ENCODE data around the gene TLR9.
A peak's percentile ranks its signal among the peaks of the same experiment; 100 is the strongest.
"Not testable (repeated sequence)": the region's sequence is repeated elsewhere in the genome, so short reads cannot be mapped to it uniquely, and the experiment has no call there.

The TLR9 gene, protein sequence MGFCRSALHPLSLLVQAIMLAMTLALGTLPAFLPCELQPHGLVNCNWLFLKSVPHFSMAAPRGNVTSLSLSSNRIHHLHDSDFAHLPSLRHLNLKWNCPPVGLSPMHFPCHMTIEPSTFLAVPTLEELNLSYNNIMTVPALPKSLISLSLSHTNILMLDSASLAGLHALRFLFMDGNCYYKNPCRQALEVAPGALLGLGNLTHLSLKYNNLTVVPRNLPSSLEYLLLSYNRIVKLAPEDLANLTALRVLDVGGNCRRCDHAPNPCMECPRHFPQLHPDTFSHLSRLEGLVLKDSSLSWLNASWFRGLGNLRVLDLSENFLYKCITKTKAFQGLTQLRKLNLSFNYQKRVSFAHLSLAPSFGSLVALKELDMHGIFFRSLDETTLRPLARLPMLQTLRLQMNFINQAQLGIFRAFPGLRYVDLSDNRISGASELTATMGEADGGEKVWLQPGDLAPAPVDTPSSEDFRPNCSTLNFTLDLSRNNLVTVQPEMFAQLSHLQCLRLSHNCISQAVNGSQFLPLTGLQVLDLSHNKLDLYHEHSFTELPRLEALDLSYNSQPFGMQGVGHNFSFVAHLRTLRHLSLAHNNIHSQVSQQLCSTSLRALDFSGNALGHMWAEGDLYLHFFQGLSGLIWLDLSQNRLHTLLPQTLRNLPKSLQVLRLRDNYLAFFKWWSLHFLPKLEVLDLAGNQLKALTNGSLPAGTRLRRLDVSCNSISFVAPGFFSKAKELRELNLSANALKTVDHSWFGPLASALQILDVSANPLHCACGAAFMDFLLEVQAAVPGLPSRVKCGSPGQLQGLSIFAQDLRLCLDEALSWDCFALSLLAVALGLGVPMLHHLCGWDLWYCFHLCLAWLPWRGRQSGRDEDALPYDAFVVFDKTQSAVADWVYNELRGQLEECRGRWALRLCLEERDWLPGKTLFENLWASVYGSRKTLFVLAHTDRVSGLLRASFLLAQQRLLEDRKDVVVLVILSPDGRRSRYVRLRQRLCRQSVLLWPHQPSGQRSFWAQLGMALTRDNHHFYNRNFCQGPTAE

GRCh38 chr3:52225452-52226228 lies at the start of gene TLR9:
Gene TLR9 (minus strand): TSS chr3:52225645. CDS start chr3:52225529, 116 bp downstream.
- no peak for DNase-seq (ENCODE audit: low read depth)

DNA sequence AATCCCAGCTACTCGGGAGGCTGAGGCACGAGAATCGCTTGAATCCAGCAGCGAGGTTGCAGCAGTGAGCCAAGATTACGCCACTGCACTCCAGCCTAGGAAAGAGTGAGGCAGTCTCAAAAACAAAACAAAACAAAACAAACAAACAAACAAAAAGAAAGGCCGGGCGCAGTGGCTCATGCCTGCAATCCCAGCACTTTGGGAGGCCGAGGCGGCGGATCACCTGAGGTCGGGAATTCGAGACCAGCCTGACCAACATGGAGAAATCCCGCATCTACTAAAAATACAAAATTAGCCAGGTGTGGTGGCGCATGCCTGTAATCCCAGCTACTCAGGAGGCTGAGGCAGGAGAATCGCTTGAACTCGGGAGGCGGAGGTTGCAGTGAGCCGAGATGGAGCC lies 49.3 kb upstream of the TLR9 start:
- DNase-seq (ENCODE audit: low read depth): not testable (repeated sequence)

GRCh38 chr3:52272831-52273230 lies 47.4 kb upstream of the TLR9 start:
- no peak for DNase-seq (ENCODE audit: low read depth)

- DNase-seq (ENCODE audit: low read depth): not testable (repeated sequence)
Observed at GRCh38 chr3:52272172-52272571, 46.7 kb upstream of the TLR9 start.

DNA sequence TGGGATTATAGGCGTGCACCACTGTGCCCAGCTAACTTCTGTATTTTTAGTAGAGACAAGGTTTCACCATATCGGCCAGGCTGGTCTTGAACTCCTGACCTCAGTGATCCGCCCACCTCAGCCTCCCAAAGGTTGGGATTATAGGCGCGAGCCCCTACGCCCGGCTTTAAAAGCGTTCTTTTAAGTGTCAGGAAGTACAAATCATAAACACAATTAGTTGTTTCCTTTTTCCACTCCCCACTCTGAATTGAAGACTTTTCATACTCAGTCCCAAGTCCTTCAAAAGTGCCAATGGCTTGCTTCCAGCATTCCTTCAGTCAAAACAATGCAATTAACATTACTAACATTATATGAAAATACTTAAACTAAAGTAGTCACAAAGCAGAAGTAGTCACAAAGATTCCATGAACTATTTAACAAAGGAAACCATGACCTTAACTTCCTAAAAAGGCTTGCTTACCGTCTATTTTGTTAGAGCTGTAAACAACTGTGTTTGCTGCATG lies 44.9 kb upstream of the TLR9 start:
- no peak for DNase-seq (ENCODE audit: low read depth)

- DNase-seq (ENCODE audit: low read depth): no peak
Observed at GRCh38 chr3:52269776-52270175, 44.3 kb upstream of the TLR9 start.

- DNase-seq (ENCODE audit: low read depth): no peak
Observed at GRCh38 chr3:52268036-52268435, 42.6 kb upstream of the TLR9 start.

DNA sequence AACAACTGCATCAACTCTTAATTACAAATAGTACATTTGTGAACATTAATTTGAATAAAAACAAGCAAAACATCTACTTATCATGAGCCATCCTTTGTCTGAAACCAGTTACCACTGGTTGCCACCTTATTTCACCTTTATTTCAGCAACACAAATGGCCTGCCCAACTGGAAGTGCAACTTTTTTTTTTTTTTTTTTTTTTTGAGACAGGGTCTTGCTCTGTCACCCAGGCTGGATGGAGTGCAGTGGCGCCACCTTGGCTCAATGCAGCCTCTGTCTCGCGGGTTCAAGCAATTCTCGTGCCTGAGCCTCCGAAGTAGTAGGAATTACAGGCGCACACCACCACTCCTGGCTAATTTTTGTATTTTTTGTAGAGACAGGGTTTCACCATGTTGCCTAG lies 39.9 kb upstream of the TLR9 start:
- no peak for DNase-seq (ENCODE audit: low read depth)

DNA sequence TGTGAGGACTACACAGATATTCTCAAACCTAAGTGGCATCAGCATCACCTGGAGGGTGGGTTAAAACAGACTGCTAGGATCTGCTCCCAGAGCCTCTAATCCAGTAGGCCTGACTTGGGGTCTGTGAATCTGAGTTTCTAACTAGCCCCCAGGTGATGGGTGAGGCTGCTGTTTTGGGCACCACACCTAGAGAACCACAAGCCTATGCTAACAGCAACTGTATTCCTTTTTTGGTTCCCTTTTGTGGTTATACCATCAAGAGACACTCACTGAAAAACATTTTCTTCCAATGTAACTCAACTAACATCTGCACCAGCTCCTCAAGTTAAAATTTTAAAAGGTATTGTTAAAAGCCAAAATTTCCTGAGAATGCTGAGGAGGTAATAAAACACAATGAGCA lies 37.0 kb upstream of the TLR9 start:
- no peak for DNase-seq (ENCODE audit: low read depth)

GRCh38 chr3:52259448-52259847 lies 34.0 kb upstream of the TLR9 start:
- no peak for DNase-seq (ENCODE audit: low read depth)

DNA sequence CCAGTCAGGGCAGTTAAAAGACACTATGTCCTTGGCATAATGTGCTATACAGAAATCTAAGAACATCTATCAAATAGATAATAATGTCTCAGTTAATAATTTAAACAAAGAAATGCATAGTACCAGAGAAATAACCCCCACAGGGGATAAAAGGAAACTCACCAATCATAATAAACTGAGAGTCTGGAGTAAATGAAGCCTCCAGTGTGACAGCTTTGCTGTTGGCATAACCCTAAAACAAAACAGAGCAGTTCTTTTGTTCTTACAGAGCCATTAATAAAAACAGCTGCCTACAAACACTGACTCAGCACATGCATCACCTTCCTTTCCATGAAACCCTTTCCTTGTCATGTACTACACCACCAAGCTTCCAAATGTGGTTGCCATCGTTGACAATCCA lies 33.6 kb upstream of the TLR9 start:
- DNase-seq (ENCODE audit: low read depth): no peak

GRCh38 chr3:52257911-52258310 lies 32.5 kb upstream of the TLR9 start:
- DNase-seq (ENCODE audit: low read depth): no peak

DNA sequence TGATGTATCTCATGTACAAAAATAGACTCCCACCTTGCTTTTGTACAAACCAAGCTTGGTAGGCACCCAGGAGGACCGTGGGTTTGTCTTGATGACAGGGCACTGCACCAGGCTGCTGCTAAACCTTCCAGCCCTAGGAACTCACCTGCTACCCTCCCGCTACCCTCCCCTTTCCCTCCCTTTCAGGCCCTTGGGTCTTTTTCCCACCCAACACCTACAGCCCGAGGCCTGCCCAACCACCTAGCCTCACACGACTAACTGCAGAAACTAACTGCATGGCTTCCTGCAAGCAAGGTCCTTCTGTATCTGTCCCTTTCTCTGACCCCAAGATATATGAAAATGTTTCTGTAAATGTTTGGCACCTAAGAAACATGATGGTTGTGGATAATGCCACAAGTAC lies 31.2 kb upstream of the TLR9 start:
- DNase-seq (ENCODE audit: low read depth): no peak

GRCh38 chr3:52256159-52256558 lies 30.7 kb upstream of the TLR9 start:
- DNase-seq (ENCODE audit: low read depth): no peak

DNA sequence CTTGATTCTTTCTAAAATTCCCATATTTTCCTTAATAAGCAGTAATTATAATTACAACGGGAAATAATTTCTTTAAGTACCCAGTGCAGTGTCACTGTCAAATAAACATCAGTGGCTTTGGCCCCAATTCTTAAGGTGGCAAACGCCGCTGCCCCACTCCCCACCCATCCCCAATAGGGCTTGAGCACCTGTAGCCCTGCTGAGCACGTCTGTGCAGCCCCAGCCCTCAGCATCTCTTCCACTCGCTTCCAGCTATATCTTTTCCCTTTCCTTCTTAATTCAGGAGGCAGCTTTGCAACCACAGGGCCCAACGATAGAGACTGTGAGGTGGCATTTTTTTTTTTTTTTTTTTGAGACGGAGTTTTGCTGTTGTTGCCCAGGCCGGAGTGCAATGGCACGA lies 29.2 kb upstream of the TLR9 start:
- DNase-seq (ENCODE audit: low read depth): no peak

DNA sequence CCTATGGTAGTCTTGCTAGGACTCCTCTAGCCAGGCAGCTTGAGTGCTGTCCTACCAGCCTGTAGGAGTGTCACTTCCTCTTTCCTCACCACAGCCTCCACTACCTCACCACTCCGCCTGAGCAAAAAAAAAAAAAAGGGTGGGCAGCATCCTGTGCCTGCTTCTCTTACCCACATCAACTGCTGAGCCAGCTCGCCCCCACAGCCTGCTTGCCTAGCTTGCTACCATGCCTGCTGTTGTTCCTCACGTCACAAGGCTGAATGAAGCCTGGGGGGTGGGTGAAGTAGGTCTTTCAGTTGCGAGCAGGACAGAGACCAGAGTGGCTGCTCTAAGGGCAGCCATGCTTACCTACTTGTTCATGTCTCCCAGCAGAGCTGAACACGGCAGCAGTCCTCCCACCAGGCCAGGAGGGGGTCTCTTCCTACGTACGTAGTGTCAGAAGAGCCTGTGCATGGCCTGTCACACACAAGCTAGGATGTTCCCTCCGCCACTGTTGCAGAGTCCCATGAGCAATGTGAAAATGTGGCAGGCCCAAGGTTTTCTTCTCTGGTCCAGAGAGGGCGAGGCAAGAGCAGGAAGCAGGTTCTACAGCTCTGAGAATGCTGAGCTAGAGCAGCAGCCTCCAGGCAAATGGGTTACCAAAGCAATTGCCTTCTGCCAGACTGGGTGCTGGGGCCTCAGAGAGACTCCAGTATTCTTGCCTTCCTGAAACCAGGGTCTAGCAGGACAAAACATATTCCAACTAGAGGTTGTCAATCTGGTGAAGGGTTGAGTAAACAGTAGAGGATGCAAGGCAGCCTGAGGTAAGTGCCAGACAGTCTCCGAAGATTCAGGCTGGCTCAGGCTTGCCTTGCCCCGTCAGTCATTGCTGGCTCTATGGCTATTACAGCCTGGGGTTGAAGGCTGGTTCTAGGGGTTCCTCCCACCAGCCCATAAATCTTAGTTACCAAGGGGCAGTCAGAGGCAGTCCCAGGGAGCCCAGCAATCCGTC lies 28.2 kb upstream of the TLR9 start:
- peak; percentile 71 for DNase-seq (ENCODE audit: low read depth)

DNA sequence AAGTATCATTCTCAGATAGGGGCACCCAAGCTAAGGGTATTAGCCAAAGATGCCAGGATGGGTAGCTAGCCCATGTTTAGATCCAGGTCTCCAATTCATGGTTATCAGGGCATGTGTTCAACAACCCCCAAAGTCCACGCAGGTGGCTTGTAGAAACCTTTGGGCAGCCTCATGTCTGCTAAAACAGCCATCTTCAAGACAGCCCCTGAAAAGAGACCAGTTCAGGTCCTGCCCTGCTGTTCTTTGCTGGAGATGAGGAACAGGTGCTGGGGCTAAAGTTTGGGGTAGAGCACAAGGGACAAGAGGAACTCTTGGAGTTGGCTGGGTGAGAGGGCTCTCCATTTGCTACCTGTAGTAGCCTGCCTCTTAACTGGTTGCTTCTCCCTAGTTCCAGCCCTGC lies 24.7 kb upstream of the TLR9 start:
- DNase-seq (ENCODE audit: low read depth): no peak

DNA sequence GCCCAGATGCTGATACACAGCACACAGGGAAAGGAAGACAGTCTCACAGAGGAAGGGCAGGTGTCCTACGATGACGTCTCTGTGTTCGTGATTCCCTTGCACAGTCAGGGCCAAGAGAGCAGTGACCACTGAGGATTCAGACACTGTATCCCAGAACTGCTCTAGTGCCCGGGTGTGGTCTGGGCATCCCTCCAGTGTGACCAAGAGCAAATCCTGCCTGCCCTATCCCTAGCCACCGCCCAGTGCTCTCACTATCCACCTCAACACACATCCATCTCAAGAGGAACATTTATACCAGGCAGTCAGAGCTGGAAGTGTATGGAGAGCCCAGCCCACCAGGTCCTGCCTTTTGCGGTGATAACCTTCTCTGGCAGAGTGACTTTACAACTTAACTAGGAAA lies 24.2 kb upstream of the TLR9 start:
- DNase-seq (ENCODE audit: low read depth): no peak

DNA sequence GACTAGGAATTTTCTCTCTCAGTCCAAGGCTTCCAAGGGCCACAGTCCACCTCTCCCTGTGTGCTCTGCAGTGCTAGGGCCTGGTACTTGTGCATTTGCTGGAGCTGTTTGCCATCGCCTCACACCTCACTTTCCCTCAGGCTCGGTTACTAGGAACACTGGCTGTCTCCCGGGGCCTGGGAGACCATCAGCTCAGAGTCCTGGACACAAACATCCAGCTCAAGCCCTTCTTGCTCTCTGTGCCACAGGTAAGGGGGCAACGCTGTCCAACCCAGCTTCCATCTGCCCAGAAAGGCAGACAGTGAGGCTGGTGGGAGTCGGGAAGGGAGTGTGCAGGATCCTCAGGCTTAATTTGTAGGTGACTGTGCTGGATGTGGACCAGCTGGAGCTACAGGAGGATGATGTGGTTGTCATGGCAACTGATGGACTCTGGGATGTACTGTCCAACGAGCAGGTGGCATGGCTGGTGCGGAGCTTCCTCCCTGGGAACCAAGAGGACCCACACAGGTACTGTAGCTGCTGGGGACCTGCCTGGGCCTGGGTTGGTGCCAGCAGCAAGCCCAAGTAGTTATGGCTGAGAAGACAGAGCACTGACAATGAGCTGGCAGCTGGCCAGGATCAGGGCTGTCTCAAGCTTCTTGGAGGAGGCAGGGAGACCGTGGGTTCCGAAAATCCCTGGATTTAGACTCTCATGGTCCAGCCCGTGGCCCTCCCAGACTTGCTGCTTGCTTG lies 23.5 kb upstream of the TLR9 start:
- no peak for DNase-seq (ENCODE audit: low read depth)

GRCh38 chr3:52248165-52248541 lies 22.7 kb upstream of the TLR9 start:
- no peak for DNase-seq (ENCODE audit: low read depth)
